Measurements from ENCODE around the gene TNFRSF25.
A peak's percentile ranks its signal among the peaks of the same experiment; 100 is the strongest.
"Not testable (repeated sequence)": the region's sequence is repeated elsewhere in the genome, so short reads cannot be mapped to it uniquely, and the experiment has no call there.

Gene TNFRSF25

GRCh38 chr1:6429660-6430411, 36.1 kb downstream of the TNFRSF25 start:
- DNase-seq = not testable (repeated sequence)

DNA sequence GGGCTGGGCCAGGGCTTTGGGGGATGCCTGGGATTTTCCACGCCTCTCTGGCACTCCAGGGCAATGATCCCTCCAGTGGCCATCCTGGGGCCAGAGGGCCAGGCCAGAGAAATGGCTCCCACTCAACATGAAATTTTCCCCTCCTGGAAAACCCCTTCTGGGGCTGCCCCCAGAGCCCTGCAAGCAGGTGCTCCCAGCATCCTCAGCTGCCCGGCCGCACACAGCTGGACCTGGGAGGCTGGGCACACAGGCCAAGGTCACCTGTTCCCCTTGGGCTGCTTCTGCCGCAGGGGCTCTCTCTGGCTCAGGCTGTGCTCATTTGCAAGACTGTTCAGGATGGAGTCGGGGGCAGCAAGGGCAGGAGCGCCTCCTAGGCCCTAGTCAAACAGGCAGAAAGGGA, 37.5 kb downstream of the TNFRSF25 start:
- not testable (repeated sequence) for DNase-seq

DNA sequence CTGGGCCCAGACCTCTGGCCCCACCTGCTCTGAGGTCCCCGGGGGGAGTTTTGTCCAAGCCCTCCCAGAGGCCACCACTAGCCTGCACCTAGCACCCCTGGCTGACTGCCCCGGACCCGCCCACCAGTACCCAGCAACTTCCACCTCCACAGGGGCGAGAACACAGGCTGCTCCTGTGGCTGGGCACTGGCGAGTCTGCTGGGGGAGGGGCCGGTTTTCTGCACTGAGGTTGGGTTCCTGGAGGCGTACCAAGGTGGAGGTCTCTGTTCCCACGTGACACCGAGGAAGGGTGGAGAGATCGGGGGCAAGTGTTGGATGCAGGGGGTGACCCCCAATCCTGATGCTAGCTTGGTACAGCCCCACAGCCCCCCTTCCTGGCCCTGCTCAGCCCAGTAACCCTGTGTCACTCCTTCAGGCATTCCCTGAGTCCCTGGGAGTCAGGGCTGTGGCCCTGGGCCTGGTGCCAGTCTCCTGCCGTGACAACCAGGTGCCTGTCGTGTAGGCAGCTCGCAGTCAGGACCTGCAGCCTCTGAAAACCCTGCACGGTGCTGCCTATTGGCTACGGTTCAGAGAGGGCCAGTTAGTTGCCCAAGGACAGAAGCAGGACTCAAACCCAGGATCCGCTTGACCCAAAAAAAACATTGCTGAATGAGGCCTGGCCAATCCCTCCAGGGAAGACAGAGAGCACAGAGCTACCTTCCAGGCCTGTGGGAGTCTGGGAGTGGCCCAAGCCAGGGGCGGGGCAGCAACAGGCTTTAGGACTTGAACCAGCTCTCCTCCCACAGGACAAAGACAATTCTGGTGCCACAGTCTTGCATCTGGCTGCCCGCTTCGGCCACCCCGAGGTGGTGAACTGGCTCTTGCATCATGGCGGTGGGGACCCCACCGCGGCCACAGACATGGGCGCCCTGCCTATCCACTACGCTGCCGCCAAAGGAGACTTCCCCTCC, 38.3 kb downstream of the TNFRSF25 start:
- no peak for DNase-seq

DNA sequence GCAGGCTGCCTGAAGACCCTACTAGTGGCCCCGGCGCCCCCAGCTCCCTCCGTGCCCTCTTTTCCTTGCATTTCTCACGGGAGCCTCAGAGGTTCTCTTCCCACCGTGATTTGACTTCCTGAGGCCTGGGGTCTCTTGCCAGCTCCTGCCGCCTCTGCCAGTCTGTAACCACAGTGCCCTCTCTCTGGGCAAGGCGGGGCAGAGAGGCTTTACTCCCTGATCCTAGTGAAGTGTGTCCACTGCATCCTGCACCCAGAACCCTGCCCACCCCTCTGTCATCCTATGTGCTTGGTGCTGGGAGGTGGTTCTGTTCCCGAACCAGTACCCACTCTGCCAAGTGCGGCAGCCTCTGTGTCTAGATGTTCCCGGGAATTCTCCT, 39.0 kb downstream of the TNFRSF25 start:
- DNase-seq = no peak

DNA sequence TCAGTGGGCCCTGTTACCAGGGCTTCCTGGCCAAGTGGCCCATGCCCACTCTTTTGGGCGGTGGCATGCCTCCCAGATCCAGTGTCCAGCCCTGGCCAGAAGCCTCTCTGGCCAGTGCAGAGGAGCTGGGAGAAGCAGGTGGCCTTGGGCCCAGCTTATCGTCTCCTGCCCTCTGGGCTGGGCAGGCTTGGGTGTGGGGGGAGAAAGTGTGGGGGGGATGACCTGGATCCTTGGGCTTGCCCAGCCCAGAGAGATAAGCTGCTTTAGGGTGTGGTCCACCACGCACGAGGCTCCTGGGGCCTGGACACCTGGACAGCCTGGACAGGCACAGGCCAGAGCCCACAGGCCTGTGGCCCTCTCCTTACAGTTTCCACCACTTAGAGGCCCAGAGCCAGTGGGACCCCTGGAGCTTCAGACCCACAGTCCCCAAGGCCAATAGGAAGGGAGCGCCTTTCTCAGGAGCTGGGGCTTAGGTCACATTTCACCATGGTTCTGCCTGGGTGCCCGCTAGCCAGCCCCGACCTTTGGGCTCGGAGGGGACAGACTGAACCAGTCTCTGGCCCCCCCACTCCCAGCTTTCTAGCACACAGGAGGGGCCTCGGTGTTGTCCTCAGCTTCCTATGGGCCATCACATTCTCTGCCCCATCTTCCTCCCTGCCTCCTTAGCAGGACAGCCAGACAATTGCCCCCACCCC, 39.5 kb downstream of the TNFRSF25 start:
- DNase-seq = no peak

DNA sequence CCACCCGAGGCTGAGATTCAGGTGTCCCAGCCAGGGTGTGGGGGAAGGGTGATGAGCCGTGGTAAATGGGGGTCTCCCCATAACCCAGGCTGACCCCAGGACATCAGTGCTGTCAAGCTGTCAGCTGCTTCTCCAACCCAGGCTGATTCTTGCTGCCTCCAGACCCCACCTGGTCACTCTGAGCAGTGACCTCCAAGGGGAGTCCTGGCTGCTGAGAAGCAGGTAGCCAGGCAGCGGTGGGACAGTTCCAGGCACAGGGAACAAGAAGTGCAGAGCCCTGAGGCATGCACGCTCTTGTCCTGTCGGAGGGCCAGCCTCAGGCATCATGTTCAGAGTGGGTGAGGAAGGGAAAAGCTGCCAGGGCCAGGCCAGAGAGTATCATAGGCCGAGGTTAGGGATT, 40.3 kb downstream of the TNFRSF25 start:
- no peak for DNase-seq

DNA sequence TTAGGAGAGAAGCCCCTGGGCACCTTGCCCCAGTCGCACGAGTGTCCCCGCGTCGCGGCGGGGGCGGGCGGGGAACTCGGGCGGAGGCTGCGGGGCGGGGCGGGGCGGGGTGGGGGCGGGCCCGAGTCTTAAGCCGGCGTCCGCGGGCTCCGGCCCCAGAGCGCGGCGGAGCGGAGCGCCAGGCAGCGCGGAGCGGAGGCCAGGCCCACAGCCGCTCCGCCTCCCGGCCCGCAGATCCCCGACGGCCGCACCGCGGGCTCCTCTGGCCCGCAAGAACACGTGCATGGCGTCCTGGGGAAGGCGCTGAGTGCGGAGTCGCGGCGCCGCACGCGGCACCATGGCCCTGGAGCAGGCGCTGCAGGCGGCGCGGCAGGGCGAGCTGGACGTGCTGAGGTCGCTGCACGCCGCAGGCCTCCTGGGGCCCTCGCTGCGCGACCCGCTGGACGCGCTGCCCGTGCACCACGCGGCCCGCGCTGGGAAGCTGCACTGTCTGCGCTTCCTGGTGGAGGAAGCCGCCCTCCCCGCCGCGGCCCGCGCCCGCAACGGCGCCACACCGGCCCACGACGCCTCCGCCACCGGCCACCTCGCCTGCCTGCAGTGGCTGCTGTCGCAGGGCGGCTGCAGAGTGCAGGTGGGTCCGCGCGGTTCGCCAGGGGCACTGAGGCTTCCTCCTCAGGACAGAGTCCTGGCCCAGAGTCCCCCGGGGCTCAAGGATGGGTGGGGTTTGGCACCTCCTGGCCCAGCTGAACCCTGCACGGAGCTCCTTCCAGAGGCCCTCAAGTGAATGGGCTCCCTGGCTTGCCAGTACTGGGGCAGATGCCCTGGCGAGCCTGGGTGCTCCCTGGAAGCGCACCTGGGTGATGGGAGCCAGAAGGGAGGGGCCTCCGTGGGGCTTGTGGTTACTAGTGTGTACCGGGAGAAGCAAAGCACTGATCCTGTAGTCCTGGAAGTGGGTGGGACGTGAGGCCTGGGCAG, 41.1 kb downstream of the TNFRSF25 start, which contains the start of gene ESPN:
Gene ESPN, plus strand, starts transcription at position 158 of the 975 bp plus-strand sequence. Its CDS starts 180 bp downstream, at position 338.
- DNase-seq = no peak

DNA sequence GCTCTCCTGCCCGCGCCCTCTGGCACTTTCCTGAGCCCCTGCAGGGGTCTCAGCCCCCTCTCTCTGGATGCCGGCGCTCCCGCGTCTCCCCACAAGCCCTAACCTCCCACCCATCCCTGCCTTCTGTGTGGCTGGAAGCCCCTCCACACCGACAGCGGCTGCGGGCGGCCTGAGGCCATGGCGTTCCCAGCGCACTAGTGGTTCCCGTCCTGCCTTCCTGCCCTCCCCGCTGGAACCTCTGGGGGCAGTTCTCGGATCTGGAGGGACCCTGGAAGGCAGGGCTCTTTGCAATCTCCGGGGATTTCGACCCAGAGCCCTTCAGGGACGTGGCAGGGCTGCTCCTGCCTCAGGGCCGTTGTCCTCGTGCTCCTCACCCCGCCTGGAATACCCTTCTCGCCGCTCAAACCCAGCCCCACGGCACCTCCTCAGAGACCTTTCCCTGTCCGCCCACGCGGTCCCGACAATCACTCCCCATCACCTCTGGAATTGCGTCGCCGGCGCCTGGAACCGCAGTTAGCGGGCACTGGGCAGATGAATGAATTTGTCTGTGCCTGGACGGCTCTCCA, 41.9 kb downstream of the TNFRSF25 start:
- no peak for DNase-seq

DNA sequence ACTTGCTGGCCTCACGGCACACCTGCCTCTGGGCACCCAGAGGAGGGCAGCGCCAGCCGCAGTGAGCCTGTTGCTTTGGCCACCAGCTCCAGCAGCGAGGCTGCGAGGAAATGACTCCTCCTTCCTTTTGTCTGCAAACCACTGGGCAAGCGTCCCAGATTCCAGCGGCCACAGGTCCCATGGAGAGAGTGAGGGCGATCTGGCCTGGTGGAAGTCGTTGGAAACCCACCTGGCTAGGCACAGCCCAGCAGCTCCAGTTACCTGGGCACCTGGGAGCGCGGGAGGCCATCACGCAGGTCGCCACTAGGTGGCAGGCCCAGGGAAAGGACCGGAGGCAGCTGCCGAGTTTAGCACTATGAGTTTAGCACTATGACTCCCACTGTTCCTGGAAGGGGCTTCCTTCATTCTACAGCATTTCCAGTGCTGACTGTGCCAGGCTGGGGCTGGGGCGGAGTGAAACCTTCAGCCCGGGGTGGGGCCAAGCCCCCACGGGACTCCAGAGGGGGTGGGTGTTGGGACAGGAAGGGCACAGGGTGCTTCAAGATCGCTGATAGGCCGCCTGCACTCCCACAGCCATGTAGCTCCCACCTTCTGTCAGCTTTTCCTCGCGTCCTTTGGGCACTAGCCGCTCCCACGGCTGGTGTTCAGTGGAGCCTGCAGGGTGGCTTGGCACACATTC, 42.5 kb downstream of the TNFRSF25 start:
- peak; percentile 76 for DNase-seq

DNA sequence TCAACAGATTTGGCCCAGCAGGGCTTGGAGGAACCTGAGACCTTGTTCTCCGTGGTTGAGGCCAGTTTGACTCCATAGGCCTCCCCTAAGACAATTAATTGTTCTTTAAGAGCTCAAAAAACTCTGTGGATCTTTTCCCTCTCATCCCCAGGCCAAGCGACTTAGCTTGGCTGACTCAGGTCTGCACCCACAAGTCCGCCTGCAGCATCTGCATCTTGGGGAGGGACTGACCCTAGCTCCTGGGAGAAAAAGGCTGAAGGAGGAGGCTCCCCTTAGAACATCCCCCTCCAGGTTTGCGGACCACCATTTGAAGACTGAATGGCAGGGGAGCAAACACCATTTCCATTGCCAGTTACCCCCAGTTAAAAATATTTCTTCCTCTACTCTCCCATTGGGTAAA, 44.7 kb downstream of the TNFRSF25 start:
- DNase-seq = no peak

DNA sequence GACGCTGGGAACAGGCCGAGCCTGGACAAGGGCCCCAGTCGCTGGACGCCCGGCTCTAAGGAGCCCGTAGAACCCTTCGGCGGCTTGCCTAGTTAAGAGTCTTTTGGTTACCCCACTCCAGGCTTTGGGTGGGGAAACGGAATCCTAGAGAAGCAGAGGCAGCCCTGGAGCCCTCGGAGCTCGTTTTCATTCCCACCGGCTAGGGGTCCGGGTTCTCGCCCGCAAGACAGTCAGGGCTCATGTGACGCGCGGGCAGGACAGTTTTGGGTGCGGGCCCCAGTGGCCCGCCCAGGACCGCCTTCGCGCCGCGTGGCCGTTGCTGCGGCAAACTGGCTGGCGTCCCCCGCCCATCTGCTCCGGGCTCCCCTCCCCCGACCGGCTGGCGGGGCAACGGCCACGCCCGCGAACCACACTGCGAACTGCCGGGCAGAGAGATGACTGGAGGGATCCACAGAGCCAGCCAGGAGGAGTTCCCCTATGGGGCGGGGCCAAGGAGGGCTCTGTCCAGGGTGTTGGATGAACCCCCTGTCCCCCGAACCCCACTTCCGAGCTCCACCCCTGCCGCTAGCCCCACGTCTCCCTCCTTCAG, 45.4 kb downstream of the TNFRSF25 start:
- DNase-seq = no peak

- no peak for DNase-seq
Observed at GRCh38 chr1:6419804-6420453, 46.0 kb downstream of the TNFRSF25 start, which contains the start of gene HES2. Gene HES2, minus strand, starts transcription at chr1:6419919. Its CDS starts 99 bp downstream, at chr1:6419820.

DNA sequence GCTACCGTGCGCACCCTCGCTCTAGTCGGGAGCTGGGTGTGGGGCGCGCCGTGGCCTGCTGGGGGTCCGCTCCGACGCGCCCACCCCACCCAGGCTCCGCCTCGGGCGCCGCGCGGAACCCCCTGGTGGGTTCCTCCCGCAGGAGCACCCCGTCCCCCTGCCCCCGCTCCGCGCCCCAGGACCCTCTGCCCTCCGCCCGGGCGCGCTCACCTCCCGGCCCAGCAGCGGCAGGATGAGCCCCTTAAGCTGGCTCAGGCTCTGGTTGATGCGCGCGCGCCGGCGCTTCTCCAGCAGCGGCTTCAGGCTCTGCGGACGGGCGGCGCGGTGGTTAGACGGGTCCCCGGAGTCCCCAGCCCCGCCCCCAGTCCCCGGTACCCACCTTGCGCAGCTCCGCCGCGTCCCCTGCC, 46.6 kb downstream of the TNFRSF25 start:
- no peak for DNase-seq

- DNase-seq = no peak
Observed at GRCh38 chr1:6418668-6419396, 47.1 kb downstream of the TNFRSF25 start.

DNA sequence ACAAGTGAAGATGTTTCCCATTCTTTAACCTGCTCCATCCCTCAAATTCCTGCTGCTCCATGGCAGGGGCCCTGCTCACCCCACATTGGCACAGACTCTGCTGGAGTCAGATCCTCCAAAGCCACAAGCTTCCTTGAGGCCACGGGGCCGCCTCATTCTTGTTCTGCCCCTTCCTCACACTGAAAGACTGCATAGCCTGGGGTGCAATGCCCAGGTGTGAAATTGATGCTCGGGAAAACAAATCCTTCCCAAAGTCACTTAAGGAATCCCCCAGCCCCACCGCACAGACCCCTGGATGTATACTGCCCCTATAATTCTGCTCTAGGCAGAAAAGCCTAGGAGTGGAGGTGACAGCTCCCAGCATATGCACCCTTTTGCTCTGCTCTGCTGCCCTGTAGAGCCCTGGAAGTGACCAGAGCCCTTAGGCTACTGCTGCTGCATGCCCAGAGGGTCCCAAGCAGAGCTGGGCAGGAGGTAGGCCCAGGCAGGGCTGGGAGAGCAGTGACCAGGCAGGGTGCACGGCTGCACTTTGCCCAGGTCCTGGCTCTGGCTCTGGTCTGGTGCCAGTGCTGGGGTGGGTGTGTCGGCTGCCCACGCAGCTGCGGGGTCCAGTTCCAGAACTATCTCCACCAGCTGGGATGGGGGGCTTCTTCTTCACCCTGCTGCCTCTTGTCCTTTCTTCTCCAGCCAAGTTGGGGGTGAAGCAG, 47.9 kb downstream of the TNFRSF25 start:
- no peak for DNase-seq

DNA sequence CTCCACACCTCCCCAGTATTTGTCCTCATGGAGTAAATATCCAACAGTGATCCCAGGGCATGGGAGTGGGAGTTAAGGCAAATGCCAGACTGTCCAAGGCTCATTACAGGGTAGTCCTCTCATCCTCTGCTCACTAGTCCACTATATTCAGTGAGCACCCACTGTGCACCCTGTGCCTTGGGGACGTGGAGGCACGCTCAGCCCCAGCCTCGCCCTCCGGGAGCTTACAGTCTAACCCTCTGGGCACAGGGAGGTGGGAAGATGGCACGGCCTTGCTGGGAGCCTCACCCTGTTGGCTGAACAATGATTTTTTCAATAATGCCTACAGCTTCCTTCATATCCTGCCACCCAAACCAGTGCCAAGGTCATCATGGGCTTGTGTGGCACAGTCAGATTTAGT, 49.1 kb downstream of the TNFRSF25 start:
- DNase-seq = no peak

- no peak for DNase-seq
Observed at GRCh38 chr1:6416295-6416656, 49.7 kb downstream of the TNFRSF25 start.

- DNase-seq = no peak
Observed at GRCh38 chr1:6414881-6415626, 50.9 kb downstream of the TNFRSF25 start.

Measured in CD4-positive, alpha-beta T cell treated with Interleukin-17A for 1 hour (primary cell).